Stimulated activated naive B cell treated with anti-CD40 and anti-IgM and Interleukin-4, amounts not matched to agents 10 μg/mL and 1 μg/mL and 100 μg/mL, for 72 hours (primary cell): ENCODE measurements around the gene INSC.

Experiments used
- ATAC-seq, 2 donors: fragments of 150-1000 bp; cut with Tn5 transposase; replicated peaks; 2 replicates each; pipeline ENCODE4 v1.10.0; 2021; ENCODE audit warnings: moderate library complexity in 1 of 2
- DNase-seq: peaks from one replicate; pipeline ENCODE4 v3.0.0; 2021
- H3K27ac Mint-ChIP-seq: one replicate; pipeline ENCODE4 v1.8.0; 2022; ENCODE audit warnings: mild to moderate bottlenecking, mixed read lengths
- H3K27me3 Mint-ChIP-seq, 2 donors: one replicate each; pipeline ENCODE4 v1.8.0; 2022; ENCODE audit warnings: mixed read lengths in 2 of 2
- H3K36me3 Mint-ChIP-seq, 2 donors: one replicate each; pipeline ENCODE4 v1.8.0; 2022; ENCODE audit warnings: mixed read lengths in 2 of 2, mild to moderate bottlenecking in 1 of 2
- H3K4me1 Mint-ChIP-seq, 2 donors: one replicate each; pipeline ENCODE4 v1.8.0; 2022; ENCODE audit warnings: mixed read lengths in 2 of 2, mild to moderate bottlenecking in 1 of 2
- H3K4me3 Mint-ChIP-seq, 2 donors: one replicate each; pipeline ENCODE4 v1.8.0; 2022; ENCODE audit warnings: mild to moderate bottlenecking in 2 of 2, mixed read lengths in 2 of 2, moderate library complexity in 1 of 2
- H3K9me3 Mint-ChIP-seq, 2 donors: one replicate each; pipeline ENCODE4 v1.8.0; 2022; ENCODE audit warnings: mixed read lengths in 2 of 2, mild to moderate bottlenecking in 1 of 2

Gene INSC

GRCh38 chr11:15146271-15147003, 31.7 kb downstream of the INSC start:
- Mint-ChIP-seq H3K36me3 (no peaks in the 10 kb centered on the region), H3K4me1 (peaks cover 13 to 20% of the 10 kb centered on the region in 2 donors), H3K9me3 (no peaks in the 10 kb centered on the region), H3K27ac (no peak overlapping the region), H3K4me3 (no peak overlapping the region), H3K27me3 (peaks cover 0 to 4% of the 10 kb centered on the region in 2 donors)
- no peak for DNase-seq
- no peak for ATAC-seq

DNA sequence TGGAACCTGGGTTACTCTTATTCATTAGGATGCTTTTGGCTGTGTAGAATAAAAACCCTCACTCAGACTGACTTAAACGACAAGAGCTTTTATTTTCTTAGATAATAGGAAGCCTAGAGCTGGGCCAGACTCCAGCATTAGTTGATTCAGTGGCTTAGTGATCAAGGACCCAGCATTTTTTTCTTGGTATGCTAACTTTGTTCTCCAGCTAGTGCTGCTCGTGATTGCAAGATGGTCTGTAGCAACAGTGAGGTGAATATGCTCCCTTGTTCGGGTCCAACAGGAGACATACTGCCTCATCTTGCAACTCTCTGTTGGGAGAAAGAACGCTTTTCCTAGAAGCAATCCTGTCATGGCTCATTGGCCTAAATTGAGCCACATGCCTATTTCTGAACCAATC, 33.4 kb downstream of the INSC start:
- H3K9me3 Mint-ChIP-seq: no peaks in the 10 kb centered on the region

DNA sequence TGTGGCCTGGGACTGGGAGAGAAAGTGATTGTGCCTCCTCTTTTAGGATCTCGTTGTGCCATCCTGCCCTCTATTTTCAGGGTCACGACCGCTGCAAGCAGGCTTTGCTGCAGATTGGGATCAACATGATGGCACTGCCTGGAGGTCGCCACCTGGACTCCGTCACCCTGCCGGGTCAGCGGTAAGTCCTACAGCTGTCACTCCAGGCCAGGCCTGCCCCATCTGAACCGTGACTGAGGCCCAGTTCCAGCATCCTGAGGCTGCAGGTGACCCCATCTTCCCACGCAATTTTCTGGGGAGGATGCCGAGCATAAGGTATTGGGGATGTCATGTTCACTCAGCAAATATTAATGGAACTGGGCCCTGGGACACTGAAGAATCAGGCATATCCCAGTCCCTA, 34.3 kb downstream of the INSC start:
- H3K4me1 Mint-ChIP-seq: peaks cover 19 to 32% of the 10 kb centered on the region in 2 donors
- ATAC-seq: no peak

More for the DNA sequence above, 33.4 kb downstream of the INSC start:
- Mint-ChIP-seq H3K27ac (no peak overlapping the region), H3K4me3 (no peak overlapping the region), H3K36me3 (no peaks in the 10 kb centered on the region), H3K27me3 (peaks cover 0 to 4% of the 10 kb centered on the region in 2 donors), H3K4me1 (peaks cover 19 to 32% of the 10 kb centered on the region in 2 donors)
- DNase-seq (no peak), ATAC-seq (no peak)

GRCh38 chr11:15150507-15150906, 35.8 kb downstream of the INSC start:
- H3K27ac Mint-ChIP-seq: no peak overlapping the region
- peaks cover 0 to 4% of the 10 kb centered on the region in 2 donors for H3K27me3 Mint-ChIP-seq
- H3K4me3 Mint-ChIP-seq: no peak overlapping the region
- DNase-seq (no peak), ATAC-seq (peak in 1 of 2 donors; percentile 47)
- H3K9me3 Mint-ChIP-seq: no peaks in the 10 kb centered on the region
- no peaks in the 10 kb centered on the region for H3K36me3 Mint-ChIP-seq
- peaks cover 19 to 32% of the 10 kb centered on the region in 2 donors for H3K4me1 Mint-ChIP-seq

More for the DNA sequence above, 34.3 kb downstream of the INSC start:
- Mint-ChIP-seq H3K9me3 (no peaks in the 10 kb centered on the region), H3K27ac (no peak overlapping the region), H3K4me3 (no peak overlapping the region), H3K27me3 (peaks cover 0 to 4% of the 10 kb centered on the region in 2 donors), H3K36me3 (no peaks in the 10 kb centered on the region)
- DNase-seq: no peak

- Mint-ChIP-seq H3K27ac (no peak overlapping the region), H3K4me3 (no peak overlapping the region), H3K9me3 (no peaks in the 10 kb centered on the region), H3K36me3 (no peaks in the 10 kb centered on the region), H3K27me3 (peaks cover 0 to 5% of the 10 kb centered on the region in 2 donors), H3K4me1 (peaks cover 19 to 32% of the 10 kb centered on the region in 2 donors)
- no peak for DNase-seq
- no peak for ATAC-seq
Measured at GRCh38 chr11:15153231-15153630, 38.5 kb downstream of the INSC start.

DNA sequence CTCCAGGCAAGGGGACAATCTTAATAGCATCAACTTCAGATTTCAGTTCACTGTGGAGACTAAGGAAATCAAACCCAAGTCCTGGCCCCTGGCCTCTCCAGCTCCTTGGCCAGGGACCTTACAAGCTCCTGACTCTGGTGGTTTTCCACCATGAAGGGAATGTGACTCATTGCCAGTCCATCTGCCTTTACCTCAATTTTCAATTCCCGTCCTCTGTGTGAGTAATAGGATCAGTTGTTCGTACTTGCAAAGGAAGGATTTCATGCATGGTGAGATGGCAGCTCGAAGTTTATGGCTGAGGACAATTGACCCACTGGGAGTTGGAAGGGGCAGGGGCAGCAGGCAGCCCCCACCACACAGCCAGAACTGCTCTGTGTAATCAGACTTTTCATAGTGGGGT, 42.5 kb downstream of the INSC start:
- Mint-ChIP-seq H3K4me3 (no peak overlapping the region), H3K9me3 (no peaks in the 10 kb centered on the region), H3K27ac (no peak overlapping the region), H3K4me1 (peaks cover 0 to 5% of the 10 kb centered on the region in 2 donors), H3K36me3 (no peaks in the 10 kb centered on the region), H3K27me3 (peaks cover 0 to 14% of the 10 kb centered on the region in 2 donors)
- DNase-seq (no peak), ATAC-seq (no peak)

DNA sequence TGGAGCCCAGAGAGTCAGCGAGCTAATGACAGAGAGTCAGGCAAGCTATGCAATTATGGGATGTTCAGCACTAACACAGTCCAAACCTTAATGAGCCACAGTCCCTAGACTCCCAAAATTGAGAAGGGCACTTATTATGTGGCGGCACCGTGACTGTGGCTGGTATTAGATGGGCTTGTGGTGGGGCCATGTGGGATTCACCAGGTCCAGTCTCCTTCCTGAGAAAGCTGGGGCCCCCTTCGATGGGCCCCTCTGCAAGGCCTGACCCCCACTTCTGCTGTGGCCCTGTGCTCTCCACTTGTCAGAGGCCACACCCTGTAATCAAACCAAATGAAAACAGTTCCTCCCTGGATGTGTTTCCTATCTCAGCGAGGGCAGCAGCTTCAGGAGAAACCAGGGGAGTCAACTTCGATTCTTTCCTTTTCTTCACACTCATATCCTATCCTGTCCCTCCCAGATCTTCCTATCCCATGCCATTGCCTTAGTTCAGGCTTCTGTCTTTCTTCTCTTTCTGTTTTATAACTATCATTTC, 42.9 kb downstream of the INSC start:
- Mint-ChIP-seq H3K9me3 (no peaks in the 10 kb centered on the region), H3K36me3 (no peaks in the 10 kb centered on the region), H3K4me1 (no peaks in the 10 kb centered on the region), H3K27ac (no peak overlapping the region), H3K27me3 (peaks cover 0 to 14% of the 10 kb centered on the region in 2 donors), H3K4me3 (no peak overlapping the region)
- DNase-seq (no peak), ATAC-seq (no peak)

DNA sequence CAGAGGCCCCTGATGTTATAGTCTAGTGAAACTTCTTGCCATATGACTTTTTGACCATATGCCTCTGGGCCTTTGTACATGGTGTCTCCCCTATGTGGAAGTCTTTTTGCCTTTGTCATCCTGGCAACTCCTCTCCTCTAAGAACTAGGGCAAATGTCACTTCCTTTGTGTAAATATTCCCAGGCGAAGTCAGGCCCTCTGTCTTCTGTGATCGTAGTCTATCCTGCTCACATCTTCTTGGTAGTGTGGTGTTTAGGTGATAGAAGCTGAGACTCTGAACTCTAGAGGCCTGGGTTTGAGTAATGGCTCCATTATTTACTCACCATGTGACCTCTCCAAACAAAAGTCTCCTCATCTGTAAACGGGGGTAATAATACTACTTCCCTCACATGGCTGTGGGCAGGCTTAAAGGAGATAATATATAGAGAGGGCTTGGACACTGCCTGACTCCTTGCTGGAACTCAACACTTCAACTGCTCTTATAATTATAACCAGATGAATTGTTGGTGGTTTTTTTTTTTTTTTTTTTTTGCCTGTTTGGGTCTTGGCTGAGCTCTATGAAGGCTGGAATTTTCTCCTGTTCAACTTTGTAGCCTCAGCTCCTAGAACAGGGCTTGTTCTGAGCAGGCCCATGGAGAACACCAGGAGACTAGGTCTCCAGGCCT, 43.8 kb downstream of the INSC start:
- ATAC-seq (no peak), DNase-seq (no peak)
- Mint-ChIP-seq H3K4me1 (no peaks in the 10 kb centered on the region), H3K27ac (no peak overlapping the region), H3K4me3 (no peak overlapping the region), H3K9me3 (no peaks in the 10 kb centered on the region), H3K27me3 (peaks cover 0 to 14% of the 10 kb centered on the region in 2 donors), H3K36me3 (no peaks in the 10 kb centered on the region)

GRCh38 chr11:15159085-15159484, 44.4 kb downstream of the INSC start:
- Mint-ChIP-seq H3K9me3 (no peaks in the 10 kb centered on the region), H3K36me3 (no peaks in the 10 kb centered on the region), H3K27ac (no peak overlapping the region), H3K4me1 (no peaks in the 10 kb centered on the region), H3K4me3 (no peak overlapping the region), H3K27me3 (peaks cover 0 to 14% of the 10 kb centered on the region in 2 donors)
- no peak for DNase-seq
- peak; percentile 88 to 89 for ATAC-seq

- no peak for DNase-seq
- no peaks in the 10 kb centered on the region for H3K9me3 Mint-ChIP-seq
- H3K4me1 Mint-ChIP-seq: no peaks in the 10 kb centered on the region
- H3K36me3 Mint-ChIP-seq: no peaks in the 10 kb centered on the region
- H3K27ac Mint-ChIP-seq: no peak overlapping the region
- no peak for ATAC-seq
- H3K4me3 Mint-ChIP-seq: no peak overlapping the region
- peaks cover 0 to 14% of the 10 kb centered on the region in 2 donors for H3K27me3 Mint-ChIP-seq
Measured at GRCh38 chr11:15161790-15162189, 47.1 kb downstream of the INSC start.

DNA sequence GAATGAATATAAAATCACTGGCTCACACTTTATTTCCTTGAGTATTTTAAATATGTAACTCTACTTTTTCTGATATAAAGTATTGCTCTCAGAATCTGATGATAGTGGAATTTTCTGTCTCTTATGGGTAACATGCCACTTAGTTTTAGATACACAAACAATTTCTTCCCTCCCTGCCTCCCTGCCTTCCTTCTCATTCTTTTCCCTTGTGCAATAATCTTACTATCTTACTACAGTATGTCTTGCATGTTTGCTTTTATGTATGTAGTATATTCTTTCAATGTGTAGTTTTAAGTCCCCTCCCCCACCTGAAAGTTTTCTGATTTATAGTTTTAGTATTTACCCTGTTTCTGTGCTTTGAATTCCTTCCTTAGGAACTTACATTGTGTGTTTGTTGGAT, 48.4 kb downstream of the INSC start:
- no peaks in the 10 kb centered on the region for H3K9me3 Mint-ChIP-seq
- no peak for ATAC-seq

DNA sequence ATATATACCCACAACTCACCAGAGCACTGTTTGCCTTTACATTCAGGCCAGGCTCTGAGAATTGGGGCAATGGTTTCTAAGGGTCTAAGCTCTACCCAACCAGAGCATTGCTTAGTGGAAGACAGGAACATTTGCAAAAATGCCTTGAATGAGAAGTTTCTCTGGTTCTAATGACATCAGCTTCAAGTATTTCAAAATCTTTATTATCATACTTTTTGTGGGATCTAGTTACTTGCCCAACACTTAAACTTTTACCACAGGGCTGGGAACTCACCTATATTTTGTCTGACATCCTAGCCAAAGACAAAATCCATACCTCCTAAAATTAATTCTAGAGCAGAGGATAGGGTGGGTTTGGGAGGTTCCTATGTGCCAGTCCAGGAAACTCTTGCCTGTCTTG, 51.5 kb downstream of the INSC start:
- DNase-seq: no peak
- Mint-ChIP-seq H3K4me1 (no peaks in the 10 kb centered on the region), H3K36me3 (no peaks in the 10 kb centered on the region), H3K4me3 (no peak overlapping the region), H3K27ac (no peak overlapping the region), H3K9me3 (no peaks in the 10 kb centered on the region), H3K27me3 (peaks cover 0 to under 1% of the 10 kb centered on the region in 2 donors)
- ATAC-seq: no peak

More for the DNA sequence above, 48.4 kb downstream of the INSC start:
- Mint-ChIP-seq H3K27ac (no peak overlapping the region), H3K27me3 (peaks cover 0 to 9% of the 10 kb centered on the region in 2 donors), H3K36me3 (no peaks in the 10 kb centered on the region), H3K4me3 (no peak overlapping the region), H3K4me1 (no peaks in the 10 kb centered on the region)
- DNase-seq: no peak

DNA sequence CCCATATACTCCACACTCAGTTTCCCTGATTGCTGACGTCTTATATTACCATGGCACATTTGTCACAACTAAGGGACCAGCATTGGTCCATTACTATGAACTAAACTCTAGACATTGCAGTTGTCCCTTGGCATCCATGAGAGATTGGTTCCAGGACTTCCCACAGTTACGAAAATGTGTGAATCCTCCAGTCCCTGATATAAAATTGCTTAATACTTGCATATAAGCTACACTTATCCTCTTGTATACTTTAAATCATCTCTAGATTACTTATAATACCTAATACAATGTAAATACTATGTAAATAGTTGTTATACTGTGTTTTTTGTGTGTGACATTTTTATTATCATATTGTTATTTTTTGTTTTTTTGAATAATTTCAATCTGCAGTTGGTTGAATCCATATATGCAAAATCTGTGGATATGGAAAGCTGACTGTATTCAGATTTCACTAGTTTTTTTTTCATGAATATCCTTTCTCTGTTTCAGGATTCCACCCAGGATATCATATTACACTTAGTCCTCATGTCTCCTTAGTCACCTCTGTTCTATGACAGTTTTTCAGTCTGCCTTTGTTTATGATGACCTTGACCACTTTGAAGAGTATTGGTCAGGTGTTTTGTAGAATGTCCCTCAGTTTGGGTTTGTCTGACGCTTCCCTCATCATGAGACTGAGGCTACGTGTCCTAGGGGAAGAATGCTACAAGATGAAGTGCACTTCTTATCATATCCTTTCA, 55.3 kb downstream of the INSC start:
- Mint-ChIP-seq H3K36me3 (no peaks in the 10 kb centered on the region), H3K27me3 (peaks cover 13 to 28% of the 10 kb centered on the region in 2 donors), H3K27ac (no peak overlapping the region), H3K4me3 (no peak overlapping the region), H3K9me3 (no peaks in the 10 kb centered on the region), H3K4me1 (no peaks in the 10 kb centered on the region)
- DNase-seq: no peak
- no peak for ATAC-seq

DNA sequence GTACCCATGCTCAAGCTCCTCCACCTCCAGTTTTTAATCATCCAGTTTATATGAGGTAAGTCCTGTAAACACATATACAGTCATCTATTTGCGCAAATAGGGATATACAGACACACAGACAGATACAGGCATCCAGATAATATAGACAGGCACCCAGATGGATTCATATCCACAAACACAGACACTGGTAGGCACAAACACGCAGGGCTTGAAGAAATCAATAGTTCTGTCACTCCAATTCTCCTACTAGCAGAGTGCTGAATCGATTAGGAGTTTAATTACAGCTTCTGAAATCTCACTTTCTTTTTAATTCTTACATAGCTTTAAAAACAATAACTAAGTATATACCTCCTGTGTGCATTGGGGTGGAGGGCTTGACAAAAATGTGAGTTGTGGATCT, 56.0 kb downstream of the INSC start:
- no peak for DNase-seq
- Mint-ChIP-seq H3K36me3 (no peaks in the 10 kb centered on the region), H3K27ac (no peak overlapping the region), H3K27me3 (peaks cover 17 to 33% of the 10 kb centered on the region in 2 donors), H3K4me1 (no peaks in the 10 kb centered on the region), H3K9me3 (no peaks in the 10 kb centered on the region), H3K4me3 (no peak overlapping the region)
- no peak for ATAC-seq
